HEK293T (cell line): ENCODE data around the gene NCAN.

Experiments used
- ARNT ChIP-seq: fragments of 450-650 bp; IDR thresholded peaks from 2 replicates; pipeline ENCODE4 v1.6.1; 2017; ENCODE audit warnings: mild to moderate bottlenecking
- BHLHE40 ChIP-seq: fragments of 450-650 bp; IDR thresholded peaks from 2 replicates; pipeline ENCODE4 v1.6.1; 2016; ENCODE audit warnings: mild to moderate bottlenecking, moderate library complexity, borderline replicate concordance
- FOXA1 ChIP-seq: fragments of 450-650 bp; IDR thresholded peaks from 2 replicates; pipeline ENCODE4 v1.6.1; 2016; ENCODE audit warnings: mild to moderate bottlenecking
- FOXK2 ChIP-seq: fragments of 450-650 bp; IDR thresholded peaks from 2 replicates; pipeline ENCODE4 v1.6.1; 2016; ENCODE audit warnings: mild to moderate bottlenecking
- FOXM1 ChIP-seq: fragments of 450-650 bp; IDR thresholded peaks from 2 replicates; pipeline ENCODE4 v1.6.1; 2017; ENCODE audit warnings: mild to moderate bottlenecking, borderline replicate concordance
- LEF1 ChIP-seq: fragments of 450-650 bp; IDR thresholded peaks from 2 replicates; pipeline ENCODE4 v1.6.1; 2017; ENCODE audit warnings: mild to moderate bottlenecking, borderline replicate concordance
- NFRKB ChIP-seq: fragments of 450-650 bp; IDR thresholded peaks from 2 replicates; pipeline ENCODE4 v1.6.1; 2016; ENCODE audit warnings: mild to moderate bottlenecking, moderate library complexity
- PKNOX1 ChIP-seq: fragments of 450-650 bp; IDR thresholded peaks from 2 replicates; pipeline ENCODE4 v1.6.1; 2016
- SP1 ChIP-seq: fragments of 450-650 bp; IDR thresholded peaks from 2 replicates; pipeline ENCODE4 v1.6.1; 2017

- TF ChIP-seq ARNT: no peak
- no peak for TF ChIP-seq LEF1
- TF ChIP-seq FOXK2: no peak
- no peak for TF ChIP-seq FOXA1
- no peak for TF ChIP-seq SP1
- TF ChIP-seq BHLHE40: no peak
- no peak for TF ChIP-seq FOXM1
- TF ChIP-seq NFRKB: no peak
- TF ChIP-seq PKNOX1: no peak
Measured at GRCh38 chr19:19214892-19215291, 3.1 kb downstream of the NCAN start.
